ENCODE results near the gene RUNX2. TPM values are rescaled to one million over a fixed set of nuclear protein-coding genes. Genes with fewer than 3 reads are reported as not detected.

Gene RUNX2
- total and polyA plus RNA-seq, 9 of the 15 experiments (the other 6 are each of a cell fraction or from before 2014, with no cell fraction given) = 0.29 to 1.00 (median 0.43) TPM

DNA sequence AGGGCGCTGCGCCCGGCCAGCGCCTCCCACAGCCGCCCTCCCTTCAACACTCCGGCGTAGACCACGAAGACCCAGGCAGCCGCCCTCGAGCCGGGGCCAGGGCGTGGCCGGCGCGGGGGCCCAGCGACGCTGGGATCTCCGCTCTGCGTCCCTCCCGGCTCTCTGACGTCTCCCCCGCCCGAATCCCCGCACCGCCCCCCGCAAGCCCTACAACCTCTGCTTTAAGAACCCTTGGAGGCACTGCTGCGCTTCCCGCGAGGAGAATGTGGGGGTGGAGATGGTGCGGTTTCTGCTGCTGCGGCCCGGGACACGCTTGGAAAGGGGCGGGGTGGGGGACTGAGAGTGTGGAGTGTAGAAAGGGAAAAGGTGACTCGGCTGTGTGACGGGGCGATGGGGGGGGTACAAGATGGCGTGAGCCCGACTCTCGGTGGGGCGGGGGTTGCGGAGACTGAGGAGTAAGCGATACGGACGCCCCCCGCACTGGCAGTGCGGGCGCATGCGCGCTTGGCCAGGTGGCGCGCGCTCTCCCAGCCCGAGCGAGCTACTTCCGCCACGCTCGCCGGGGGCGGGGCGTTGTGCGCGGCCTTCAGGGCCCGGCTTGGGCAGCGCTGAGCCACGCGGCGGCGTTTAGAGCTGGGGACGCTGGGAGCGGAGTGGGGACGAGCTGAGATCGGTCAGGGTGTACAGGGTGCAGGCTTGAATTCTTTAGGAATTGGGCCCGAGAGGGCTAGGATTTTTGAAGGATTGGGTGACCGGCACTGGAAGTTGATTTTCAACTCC, 49.6 kb downstream of the RUNX2 start, which contains the start of gene SUPT3H (continued):
- TF ChIP-seq TEAD4 (IDR thresholded peaks at IDR 0.05; ENCODE audit: low read length) (peak; percentile 36), TEAD4 (CRISPR knock-in tag; IDR thresholded peaks at IDR 0.05; ENCODE audit: borderline replicate concordance) (no peak), TFAP4 (CRISPR knock-in tag; IDR thresholded peaks at IDR 0.05; ENCODE audit: borderline replicate concordance) (peak; percentile 60), SMAD3 (CRISPR knock-in tag; conservative IDR thresholded peaks at IDR 0.05) (no peak), DNMT1 (IDR thresholded peaks at IDR 0.05) (no peak), MEF2D (tag; conservative IDR thresholded peaks at IDR 0.05; ENCODE audit: low read depth) (no peak), ZNF507 (tag; conservative IDR thresholded peaks at IDR 0.05) (no peak), CBFA2T2 (conservative IDR thresholded peaks at IDR 0.05) (no peak), ZNF263 (CRISPR knock-in tag; IDR thresholded peaks at IDR 0.05; ENCODE audit: borderline replicate concordance) (0 out of 2 replicates have a peak, but pooled peaks have one; percentile 8), SMAD1 (IDR thresholded peaks at IDR 0.05; ENCODE audit: low read depth, low read length, partially characterized antibody) (peak; percentile 62), ZNF75A (CRISPR knock-in tag; IDR thresholded peaks at IDR 0.05) (no peak), ZNF280B (CRISPR knock-in tag; IDR thresholded peaks at IDR 0.05) (no peak), FOXA1 (IDR thresholded peaks at IDR 0.05; ENCODE audit: borderline replicate concordance) (no peak), ZNF444 (CRISPR knock-in tag; IDR thresholded peaks at IDR 0.05) (no peak), CREB3 (tag; conservative IDR thresholded peaks at IDR 0.05; ENCODE audit: low read depth) (peak; percentile 40; the same call in 1 of the 2 replicates), MTA2 (IDR thresholded peaks at IDR 0.05; ENCODE audit: low read depth) (no peak; the same call in 1 of the 2 replicates), SRSF1 (IDR thresholded peaks at IDR 0.05; ENCODE audit: low read depth, low read length) (no peak), CTBP1 (IDR thresholded peaks at IDR 0.05; ENCODE audit: borderline replicate concordance) (peak; percentile 92)
- TF ChIP-seq, protein P1, sequence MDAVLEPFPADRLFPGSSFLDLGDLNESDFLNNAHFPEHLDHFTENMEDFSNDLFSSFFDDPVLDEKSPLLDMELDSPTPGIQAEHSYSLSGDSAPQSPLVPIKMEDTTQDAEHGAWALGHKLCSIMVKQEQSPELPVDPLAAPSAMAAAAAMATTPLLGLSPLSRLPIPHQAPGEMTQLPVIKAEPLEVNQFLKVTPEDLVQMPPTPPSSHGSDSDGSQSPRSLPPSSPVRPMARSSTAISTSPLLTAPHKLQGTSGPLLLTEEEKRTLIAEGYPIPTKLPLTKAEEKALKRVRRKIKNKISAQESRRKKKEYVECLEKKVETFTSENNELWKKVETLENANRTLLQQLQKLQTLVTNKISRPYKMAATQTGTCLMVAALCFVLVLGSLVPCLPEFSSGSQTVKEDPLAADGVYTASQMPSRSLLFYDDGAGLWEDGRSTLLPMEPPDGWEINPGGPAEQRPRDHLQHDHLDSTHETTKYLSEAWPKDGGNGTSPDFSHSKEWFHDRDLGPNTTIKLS (IDR thresholded peaks at IDR 0.05; ENCODE audit: borderline replicate concordance, low read depth) = peak; percentile 93; the same call in 1 of the 2 replicates
- TF ChIP-seq, protein P2, sequence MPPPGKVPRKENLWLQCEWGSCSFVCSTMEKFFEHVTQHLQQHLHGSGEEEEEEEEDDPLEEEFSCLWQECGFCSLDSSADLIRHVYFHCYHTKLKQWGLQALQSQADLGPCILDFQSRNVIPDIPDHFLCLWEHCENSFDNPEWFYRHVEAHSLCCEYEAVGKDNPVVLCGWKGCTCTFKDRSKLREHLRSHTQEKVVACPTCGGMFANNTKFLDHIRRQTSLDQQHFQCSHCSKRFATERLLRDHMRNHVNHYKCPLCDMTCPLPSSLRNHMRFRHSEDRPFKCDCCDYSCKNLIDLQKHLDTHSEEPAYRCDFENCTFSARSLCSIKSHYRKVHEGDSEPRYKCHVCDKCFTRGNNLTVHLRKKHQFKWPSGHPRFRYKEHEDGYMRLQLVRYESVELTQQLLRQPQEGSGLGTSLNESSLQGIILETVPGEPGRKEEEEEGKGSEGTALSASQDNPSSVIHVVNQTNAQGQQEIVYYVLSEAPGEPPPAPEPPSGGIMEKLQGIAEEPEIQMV (tag; conservative IDR thresholded peaks at IDR 0.05; ENCODE audit: low read depth) = no peak
- TF ChIP-seq, protein P3, sequence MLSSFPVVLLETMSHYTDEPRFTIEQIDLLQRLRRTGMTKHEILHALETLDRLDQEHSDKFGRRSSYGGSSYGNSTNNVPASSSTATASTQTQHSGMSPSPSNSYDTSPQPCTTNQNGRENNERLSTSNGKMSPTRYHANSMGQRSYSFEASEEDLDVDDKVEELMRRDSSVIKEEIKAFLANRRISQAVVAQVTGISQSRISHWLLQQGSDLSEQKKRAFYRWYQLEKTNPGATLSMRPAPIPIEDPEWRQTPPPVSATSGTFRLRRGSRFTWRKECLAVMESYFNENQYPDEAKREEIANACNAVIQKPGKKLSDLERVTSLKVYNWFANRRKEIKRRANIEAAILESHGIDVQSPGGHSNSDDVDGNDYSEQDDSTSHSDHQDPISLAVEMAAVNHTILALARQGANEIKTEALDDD (IDR thresholded peaks at IDR 0.05) = no peak

All from K562 (cell line).